Measurements from ENCODE around the gene PRDM4.
"Not testable (repeated sequence)": the region's sequence is repeated elsewhere in the genome, so short reads cannot be mapped to it uniquely, and the experiment has no call there.

The PRDM4 gene

DNA sequence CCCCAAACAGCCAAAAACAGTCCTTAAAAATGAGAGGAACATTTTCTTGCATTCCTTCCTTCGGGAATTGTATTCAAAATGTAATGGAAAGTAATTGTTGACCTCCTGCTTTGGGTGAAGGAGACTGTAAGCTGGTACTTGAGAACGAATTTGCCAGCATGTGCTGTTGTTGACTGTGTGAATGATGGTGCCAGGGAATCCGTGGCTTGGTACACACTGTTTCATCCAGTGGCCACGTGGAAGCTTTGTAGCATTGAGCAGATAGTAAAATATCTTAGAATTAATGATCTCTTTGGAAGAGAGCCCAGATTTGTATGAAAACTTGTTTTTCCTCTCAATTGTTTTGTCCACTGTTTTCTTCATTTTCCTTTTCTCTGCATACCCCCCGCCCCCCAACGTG lies 15.2 kb upstream of the PRDM4 start:
- in situ Hi-C loops (cut with HindIII; ENCODE audit: low pct_ligation_motif_present, low pct_unique_long_range_greater_than_20kb, low sequenced_read_pairs), result no loop called here
- no peak for DNase-seq

DNA sequence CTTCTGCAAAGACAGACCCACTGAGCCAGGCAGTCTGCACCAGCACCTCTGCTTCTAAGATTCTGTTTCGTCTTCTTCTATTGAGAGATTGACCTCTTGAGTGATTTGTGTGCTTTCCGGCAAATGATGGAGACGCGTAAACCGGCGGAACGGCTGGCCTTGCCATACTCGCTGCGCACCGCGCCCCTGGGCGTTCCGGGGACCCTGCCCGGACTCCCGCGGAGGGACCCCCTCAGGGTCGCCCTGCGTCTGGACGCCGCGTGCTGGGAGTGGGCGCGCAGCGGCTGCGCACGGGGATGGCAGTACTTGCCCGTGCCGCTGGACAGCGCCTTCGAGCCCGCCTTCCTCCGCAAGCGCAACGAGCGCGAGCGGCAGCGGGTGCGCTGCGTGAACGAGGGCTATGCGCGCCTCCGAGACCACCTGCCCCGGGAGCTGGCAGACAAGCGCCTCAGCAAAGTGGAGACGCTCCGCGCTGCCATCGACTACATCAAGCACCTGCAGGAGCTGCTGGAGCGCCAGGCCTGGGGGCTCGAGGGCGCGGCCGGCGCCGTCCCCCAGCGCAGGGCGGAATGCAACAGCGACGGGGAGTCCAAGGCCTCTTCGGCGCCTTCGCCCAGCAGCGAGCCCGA lies 14.3 kb upstream of the PRDM4 start:
- DNase-seq, result no peak
- in situ Hi-C loops (cut with HindIII; ENCODE audit: low pct_ligation_motif_present, low pct_unique_long_range_greater_than_20kb, low sequenced_read_pairs), result no loop called here

GRCh38 chr12:107774349-107775029 lies 13.6 kb upstream of the PRDM4 start, which contains the start of gene ASCL4:
Gene ASCL4 (plus strand): TSS chr12:107774704. CDS start chr12:107775219, 515 bp downstream.
- in situ Hi-C loops (cut with HindIII; ENCODE audit: low pct_ligation_motif_present, low pct_unique_long_range_greater_than_20kb, low sequenced_read_pairs), result no loop called here

DNA sequence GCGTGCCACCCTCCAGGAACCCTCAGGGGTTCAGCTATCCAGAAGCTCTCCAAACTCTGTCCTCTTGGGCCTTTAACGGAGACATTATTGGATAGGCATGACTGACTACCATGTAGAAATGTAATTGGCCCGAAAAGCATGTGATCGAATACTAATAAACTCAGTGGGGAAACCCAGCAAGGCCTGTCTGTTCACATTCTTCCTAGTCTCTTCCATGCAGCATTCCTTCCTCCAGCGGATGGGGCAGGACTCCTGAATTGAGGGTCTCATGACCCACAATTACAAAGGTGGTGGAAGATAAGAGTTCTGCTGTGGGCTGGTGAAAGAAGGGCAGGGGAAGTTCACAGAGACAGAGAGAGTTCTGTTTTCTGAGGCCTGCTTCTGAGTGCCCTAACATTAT lies 6.5 kb upstream of the PRDM4 start:
- DNase-seq, result no peak
- in situ Hi-C loops (cut with HindIII; ENCODE audit: low pct_ligation_motif_present, low pct_unique_long_range_greater_than_20kb, low sequenced_read_pairs), result no loop called here

More at GRCh38 chr12:107774349-107775029, 13.6 kb upstream of the PRDM4 start, which contains the start of gene ASCL4:
- DNase-seq, result no peak

GRCh38 chr12:107765316-107765715 lies 4.4 kb upstream of the PRDM4 start:
- in situ Hi-C loops (cut with HindIII; ENCODE audit: low pct_ligation_motif_present, low pct_unique_long_range_greater_than_20kb, low sequenced_read_pairs), result no loop called here
- DNase-seq, result no peak

- DNase-seq, result no peak
- in situ Hi-C loops (cut with HindIII; ENCODE audit: low pct_ligation_motif_present, low pct_unique_long_range_greater_than_20kb, low sequenced_read_pairs), result no loop called here
These were observed 3.7 kb upstream of the PRDM4 start for GRCh38 chr12:107764626-107765025.

DNA sequence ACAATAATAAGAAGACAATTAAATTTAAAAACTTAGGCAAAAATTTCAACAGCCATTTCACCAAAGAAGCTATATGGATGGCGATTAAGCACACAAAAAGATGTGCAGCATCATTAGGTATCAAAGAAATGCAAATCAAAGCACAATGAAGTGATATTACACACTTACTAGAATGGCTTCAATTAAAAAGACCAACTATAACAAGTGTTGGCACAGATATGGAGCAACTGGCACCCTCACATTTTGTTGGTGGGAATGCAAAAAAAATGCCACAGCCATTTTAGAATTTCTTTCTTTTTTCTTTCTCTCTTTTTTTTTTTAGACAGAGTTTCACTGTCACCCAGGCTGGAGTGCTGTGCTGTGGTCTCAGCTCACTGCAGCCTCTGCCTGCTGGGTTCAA lies 1.9 kb upstream of the PRDM4 start:
- in situ Hi-C loops (cut with HindIII; ENCODE audit: low pct_ligation_motif_present, low pct_unique_long_range_greater_than_20kb, low sequenced_read_pairs), result no loop called here
- no peak for DNase-seq

DNA sequence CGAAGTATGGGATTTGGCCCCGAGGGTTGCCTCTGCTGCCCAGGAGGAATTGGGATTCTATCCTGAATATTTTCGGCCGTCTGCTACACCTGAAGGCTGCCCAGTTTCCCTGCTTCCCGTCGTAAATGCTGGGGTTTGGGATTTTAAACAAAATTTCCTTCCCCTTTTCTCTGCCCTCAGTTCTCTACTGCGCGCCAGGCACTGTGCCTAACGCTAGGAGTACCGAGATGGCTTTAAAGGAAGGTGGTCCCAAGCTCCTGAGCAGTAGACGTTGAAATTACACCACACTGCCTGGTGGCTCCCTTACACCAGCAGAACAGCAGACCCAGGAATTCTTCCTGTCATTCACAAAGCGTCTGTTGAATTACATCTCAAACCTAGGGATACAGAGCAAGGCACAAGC lies 566 bp upstream of the PRDM4 start:
- in situ Hi-C loops (cut with HindIII; ENCODE audit: low pct_ligation_motif_present, low pct_unique_long_range_greater_than_20kb, low sequenced_read_pairs), result no loop called here

GRCh38 chr12:107760207-107760808 lies 629 bp downstream of the PRDM4 start:
- in situ Hi-C loops (cut with HindIII; ENCODE audit: low pct_ligation_motif_present, low pct_unique_long_range_greater_than_20kb, low sequenced_read_pairs), result no loop called here
- peak; percentile 35 for DNase-seq

More for the DNA sequence above, 566 bp upstream of the PRDM4 start:
- no peak for DNase-seq

DNA sequence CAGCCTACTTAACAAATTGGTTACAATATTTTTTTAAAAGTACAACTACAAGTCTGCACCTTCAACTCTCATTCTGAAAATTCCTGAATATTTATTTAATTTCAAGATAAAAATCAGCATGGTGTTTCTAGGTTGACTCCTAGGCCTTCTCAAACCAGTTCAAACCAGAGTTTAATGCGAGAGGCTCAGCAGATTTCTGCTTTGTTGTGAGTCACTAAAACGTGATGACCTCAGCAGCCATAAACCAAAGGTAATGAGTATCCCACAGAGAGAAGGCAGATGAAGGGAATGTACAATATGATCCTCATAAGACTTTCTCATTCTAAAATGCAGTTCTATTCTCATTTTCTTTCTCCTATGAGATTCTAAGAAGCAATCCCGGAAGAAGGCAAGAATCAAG lies 1.5 kb downstream of the PRDM4 start:
- in situ Hi-C loops (cut with HindIII; ENCODE audit: low pct_ligation_motif_present, low pct_unique_long_range_greater_than_20kb, low sequenced_read_pairs), result no loop called here
- DNase-seq, result peak; percentile 92

DNA sequence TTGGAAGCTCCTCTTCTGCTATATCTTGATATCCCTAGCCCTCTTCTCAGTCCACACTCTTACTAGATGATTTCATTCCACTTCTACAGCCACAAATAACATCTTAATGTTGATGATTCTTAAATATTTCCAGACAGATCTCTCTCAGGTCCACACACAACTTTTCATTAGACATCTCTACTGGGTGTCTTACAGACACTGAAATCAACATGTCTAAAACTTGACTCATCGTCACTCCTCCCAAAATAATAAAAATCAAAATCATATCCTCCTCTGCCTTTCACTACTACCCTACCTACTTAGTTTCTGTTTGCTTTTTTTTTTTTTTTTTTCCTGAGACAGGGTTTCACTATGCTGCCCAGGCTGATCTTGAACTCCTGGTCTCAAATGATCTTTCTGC lies 11.9 kb downstream of the PRDM4 start:
- in situ Hi-C loops (cut with HindIII; ENCODE audit: low pct_ligation_motif_present, low pct_unique_long_range_greater_than_20kb, low sequenced_read_pairs), result no loop called here
- DNase-seq, result no peak

GRCh38 chr12:107748472-107748871 lies 12.5 kb downstream of the PRDM4 start:
- DNase-seq, result peak; percentile 37
- in situ Hi-C loops (cut with HindIII; ENCODE audit: low pct_ligation_motif_present, low pct_unique_long_range_greater_than_20kb, low sequenced_read_pairs), result no loop called here

- no peak for DNase-seq
- in situ Hi-C loops (cut with HindIII; ENCODE audit: low pct_ligation_motif_present, low pct_unique_long_range_greater_than_20kb, low sequenced_read_pairs), result no loop called here
These were observed 24.0 kb downstream of the PRDM4 start for GRCh38 chr12:107736914-107737313.

GRCh38 chr12:107735763-107736162 lies 25.2 kb downstream of the PRDM4 start:
- no peak for DNase-seq
- in situ Hi-C loops (cut with HindIII; ENCODE audit: low pct_ligation_motif_present, low pct_unique_long_range_greater_than_20kb, low sequenced_read_pairs), result no loop called here

GRCh38 chr12:107734139-107734538 lies 26.8 kb downstream of the PRDM4 start:
- DNase-seq, result no peak
- in situ Hi-C loops (cut with HindIII; ENCODE audit: low pct_ligation_motif_present, low pct_unique_long_range_greater_than_20kb, low sequenced_read_pairs), result no loop called here

DNA sequence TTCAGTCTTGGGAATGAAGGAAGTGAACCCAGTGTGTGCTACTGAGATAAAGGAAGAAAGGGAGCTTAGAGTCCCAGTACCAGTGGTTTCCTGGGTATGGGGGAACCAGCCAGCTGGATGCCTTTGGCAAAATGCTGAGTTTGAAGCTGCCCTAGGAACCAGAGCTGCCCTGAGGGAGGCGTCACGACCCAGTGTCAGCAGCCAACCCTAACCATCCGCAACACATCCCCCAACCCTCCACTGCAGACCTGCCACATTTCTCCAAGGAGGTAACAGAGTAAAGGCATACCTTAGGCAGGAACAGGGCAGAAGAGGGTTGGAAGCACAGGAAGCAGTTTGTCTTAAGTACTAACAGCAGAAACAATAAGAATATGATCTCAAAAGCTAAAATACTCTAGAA lies 28.6 kb downstream of the PRDM4 start:
- no peak for DNase-seq
- in situ Hi-C loops (cut with HindIII; ENCODE audit: low pct_ligation_motif_present, low pct_unique_long_range_greater_than_20kb, low sequenced_read_pairs), result no loop called here

GRCh38 chr12:107731366-107731765 lies 29.6 kb downstream of the PRDM4 start:
- in situ Hi-C loops (cut with HindIII; ENCODE audit: low pct_ligation_motif_present, low pct_unique_long_range_greater_than_20kb, low sequenced_read_pairs), result no loop called here

DNA sequence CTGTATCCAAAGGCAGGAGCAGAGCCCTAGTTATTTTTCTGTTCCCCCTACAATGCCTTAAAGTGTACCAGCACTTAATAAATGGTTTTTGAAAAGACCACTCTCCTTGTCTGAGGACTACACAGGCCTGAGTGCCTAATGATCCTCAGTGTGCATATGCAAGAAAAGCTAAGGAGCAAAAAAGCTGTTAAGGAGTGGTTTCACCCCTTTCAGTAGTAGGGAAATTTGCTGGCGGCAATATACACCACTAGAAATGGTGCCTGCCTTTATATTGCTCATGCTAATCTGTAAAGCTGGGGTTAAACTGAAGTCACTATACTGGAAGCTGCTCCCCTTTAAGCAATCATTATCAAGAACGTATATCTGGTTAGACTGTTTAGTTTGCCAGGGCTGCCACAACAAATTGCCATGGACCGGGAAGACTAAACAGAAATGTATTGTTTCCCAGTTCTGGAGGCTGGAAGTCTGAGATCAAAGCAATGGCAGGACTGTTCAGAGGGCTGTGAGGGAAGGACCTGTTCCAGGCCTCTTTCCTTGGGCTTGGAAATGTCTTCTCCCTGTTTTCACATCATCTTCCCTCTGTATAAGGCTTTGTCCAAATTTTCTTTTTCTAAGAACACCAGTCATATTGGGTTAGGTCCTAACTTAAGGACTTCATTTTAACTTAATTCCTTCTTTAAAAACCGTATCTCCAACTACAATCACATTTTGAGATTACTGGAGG lies 30.2 kb downstream of the PRDM4 start:
- in situ Hi-C loops (cut with HindIII; ENCODE audit: low pct_ligation_motif_present, low pct_unique_long_range_greater_than_20kb, low sequenced_read_pairs), result no loop called here

More at GRCh38 chr12:107731366-107731765, 29.6 kb downstream of the PRDM4 start:
- no peak for DNase-seq

DNA sequence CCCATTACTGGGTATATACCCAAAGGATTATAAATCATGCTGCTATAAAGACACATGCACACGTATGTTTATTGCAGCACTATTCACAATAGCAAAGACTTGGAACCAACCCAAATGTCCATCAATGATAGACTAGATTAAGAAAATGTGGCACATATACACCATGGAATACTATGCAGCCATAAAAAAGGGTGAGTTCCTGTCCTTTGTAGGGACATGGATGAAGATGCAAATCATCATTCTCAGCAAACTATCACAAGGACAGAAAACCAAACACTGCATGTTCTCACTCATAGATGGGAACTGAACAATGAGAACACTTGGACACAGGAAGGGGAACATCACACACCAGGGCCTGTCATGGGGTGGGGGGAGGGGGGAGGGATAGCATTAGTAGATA lies 33.2 kb downstream of the PRDM4 start:
- DNase-seq; in situ Hi-C loops (cut with HindIII; ENCODE audit: low pct_ligation_motif_present, low pct_unique_long_range_greater_than_20kb, low sequenced_read_pairs): not testable (repeated sequence)

More for the DNA sequence above, 30.2 kb downstream of the PRDM4 start:
- no peak for DNase-seq
